Nephron (organoid): ENCODE data around the gene KIAA0319L.

Experiments used
- H3K27ac Mint-ChIP-seq, 3 experiments: 2 replicates each; pipeline ENCODE4 v1.8.0; 2020; ENCODE audit warnings: mixed read lengths in 3 of 3, mild to moderate bottlenecking in 2 of 3, moderate library complexity in 1 of 3
- H3K27me3 Mint-ChIP-seq: 2 replicates; pipeline ENCODE4 v1.8.0; 2021; ENCODE audit warnings: low read depth, mild to moderate bottlenecking, moderate library complexity, mixed read lengths
- H3K36me3 Mint-ChIP-seq: 2 replicates; pipeline ENCODE4 v1.8.0; 2020; ENCODE audit warnings: low read depth, mixed read lengths
- H3K4me1 Mint-ChIP-seq: 2 replicates; pipeline ENCODE4 v1.8.0; 2020; ENCODE audit warnings: mixed read lengths
- H3K4me3 Mint-ChIP-seq, 3 experiments: 2 replicates each; pipeline ENCODE4 v1.8.0; 2020; ENCODE audit warnings: mild to moderate bottlenecking in 3 of 3, mixed read lengths in 3 of 3, moderate library complexity in 2 of 3
- H3K9me3 Mint-ChIP-seq: 2 replicates; pipeline ENCODE4 v1.8.0; 2020; ENCODE audit warnings: mixed read lengths
- CTCF ChIP-seq, 3 experiments: fragments of 200-600 bp; sonication (generic); IDR thresholded peaks; one replicate each; pipeline ENCODE4 v1.5.0; 2021; ENCODE audit warnings: antibody characterized with exemption in 3 of 3; ENCODE audit not compliant: unreplicated experiment in 3 of 3

The KIAA0319L gene

GRCh38 chr1:35454176-35454575 is 103.0 kb downstream of the KIAA0319L start:
- Mint-ChIP-seq H3K4me1 (peaks cover 24% of the 10 kb centered on the region), H3K27me3 (no peaks in the 10 kb centered on the region), H3K4me3 (no peak overlapping the region), H3K36me3 (peaks cover 32% of the 10 kb centered on the region), H3K9me3 (no peaks in the 10 kb centered on the region), H3K27ac (no peak overlapping the region)
- no peak for TF ChIP-seq CTCF (IDR thresholded peaks at IDR 0.05; ENCODE audit: unreplicated experiment in 3 of 3)

GRCh38 chr1:35453031-35453430 is 104.2 kb downstream of the KIAA0319L start:
- peaks cover 24% of the 10 kb centered on the region for H3K4me1 Mint-ChIP-seq
- no peak for TF ChIP-seq CTCF (IDR thresholded peaks at IDR 0.05; ENCODE audit: unreplicated experiment in 3 of 3)
- H3K27ac Mint-ChIP-seq = peak overlapping the region in 2 of 3 experiments; percentile 54 to 78
- peaks cover 35% of the 10 kb centered on the region for H3K36me3 Mint-ChIP-seq
- no peaks in the 10 kb centered on the region for H3K27me3 Mint-ChIP-seq
- no peaks in the 10 kb centered on the region for H3K9me3 Mint-ChIP-seq
- H3K4me3 Mint-ChIP-seq = no peak overlapping the region

GRCh38 chr1:35452106-35452774 is 105.0 kb downstream of the KIAA0319L start:
- Mint-ChIP-seq H3K4me3 (no peak overlapping the region), H3K4me1 (peaks cover 24% of the 10 kb centered on the region), H3K27ac (peak overlapping the region; percentile 54 to 81 (median 78)), H3K27me3 (no peaks in the 10 kb centered on the region), H3K36me3 (peaks cover 36% of the 10 kb centered on the region), H3K9me3 (no peaks in the 10 kb centered on the region)
- no peak for TF ChIP-seq CTCF (IDR thresholded peaks at IDR 0.05; ENCODE audit: unreplicated experiment in 3 of 3)

GRCh38 chr1:35451125-35451528 is 106.1 kb downstream of the KIAA0319L start:
- Mint-ChIP-seq H3K27me3 (no peaks in the 10 kb centered on the region), H3K4me1 (peaks cover 24% of the 10 kb centered on the region), H3K36me3 (peaks cover 34% of the 10 kb centered on the region), H3K4me3 (no peak overlapping the region), H3K9me3 (no peaks in the 10 kb centered on the region), H3K27ac (peak overlapping the region; percentile 11 to 63 (median 19))
- peak; percentile 77 to 82 (median 82) for TF ChIP-seq CTCF (IDR thresholded peaks at IDR 0.05; ENCODE audit: unreplicated experiment in 3 of 3)

GRCh38 chr1:35449334-35450008 is 107.7 kb downstream of the KIAA0319L start:
- TF ChIP-seq CTCF (IDR thresholded peaks at IDR 0.05; ENCODE audit: unreplicated experiment in 3 of 3) = no peak
- peaks cover 24% of the 10 kb centered on the region for H3K4me1 Mint-ChIP-seq
- no peaks in the 10 kb centered on the region for H3K9me3 Mint-ChIP-seq
- peaks cover 29% of the 10 kb centered on the region for H3K36me3 Mint-ChIP-seq
- H3K27ac Mint-ChIP-seq = no peak overlapping the region
- no peaks in the 10 kb centered on the region for H3K27me3 Mint-ChIP-seq
- no peak overlapping the region for H3K4me3 Mint-ChIP-seq
